ENCODE data around the gene TMOD4.
"Not testable (repeated sequence)": the region's sequence is repeated elsewhere in the genome, so short reads cannot be mapped to it uniquely, and the experiment has no call there.

Gene TMOD4

GRCh38 chr1:151175863-151176262, at the start of gene TMOD4:
Gene TMOD4 (minus strand): TSS chr1:151175981. CDS start chr1:151174875, 1,106 bp downstream.
- DNase-seq = no peak

- DNase-seq = no peak
Observed at GRCh38 chr1:151222130-151222529, 46.3 kb upstream of the TMOD4 start.

- DNase-seq = no peak
Observed at GRCh38 chr1:151221616-151222015, 45.8 kb upstream of the TMOD4 start.

GRCh38 chr1:151213560-151213959, 37.8 kb upstream of the TMOD4 start:
- no peak for DNase-seq

- no peak for DNase-seq
Observed at GRCh38 chr1:151211972-151212705, 36.4 kb upstream of the TMOD4 start.

- DNase-seq = no peak
Observed at GRCh38 chr1:151210830-151211229, 35.0 kb upstream of the TMOD4 start.

GRCh38 chr1:151205381-151205965, 29.7 kb upstream of the TMOD4 start:
- not testable (repeated sequence) for DNase-seq

GRCh38 chr1:151199873-151200581, 24.2 kb upstream of the TMOD4 start:
- DNase-seq = peak; percentile 21 to 34

- DNase-seq = peak; percentile 99
Observed at GRCh38 chr1:151198254-151199127, 22.7 kb upstream of the TMOD4 start, which contains the start of gene PIP5K1A. Gene PIP5K1A (plus strand): TSS chr1:151198552. CDS start chr1:151198997, 445 bp downstream.

- DNase-seq = no peak
Observed at GRCh38 chr1:151197863-151198253, 22.1 kb upstream of the TMOD4 start.

- DNase-seq = peak; percentile 47 to 65
Observed at GRCh38 chr1:151196292-151196800, 20.6 kb upstream of the TMOD4 start.

GRCh38 chr1:151194894-151195594, 19.3 kb upstream of the TMOD4 start:
- DNase-seq = peak; percentile 14 to 18

GRCh38 chr1:151193856-151194255, 18.1 kb upstream of the TMOD4 start:
- DNase-seq = no peak

GRCh38 chr1:151193304-151193703, 17.5 kb upstream of the TMOD4 start:
- DNase-seq = no peak

- DNase-seq = no peak
Observed at GRCh38 chr1:151192047-151192446, 16.3 kb upstream of the TMOD4 start.

- peak; percentile 79 to 84 for DNase-seq
Observed at GRCh38 chr1:151189637-151190445, 14.1 kb upstream of the TMOD4 start, which contains the start of gene VPS72. Gene VPS72 (minus strand): TSS chr1:151190197. CDS start chr1:151190121, 76 bp downstream.

GRCh38 chr1:151188667-151189066, 12.9 kb upstream of the TMOD4 start:
- not testable (repeated sequence) for DNase-seq

GRCh38 chr1:151187205-151187604, 11.4 kb upstream of the TMOD4 start:
- DNase-seq = no peak

- no peak for DNase-seq
Observed at GRCh38 chr1:151184211-151184610, 8.4 kb upstream of the TMOD4 start.

- DNase-seq = no peak
Observed at GRCh38 chr1:151176514-151177045, 799 bp upstream of the TMOD4 start.

Data from activated CD4-positive, alpha-beta T cell treated with anti-CD3 and anti-CD28 coated beads for 4 hours (primary cell).